OCI-LY7 (cell line): ENCODE results near the gene CST7. TPM values are rescaled to one million over a fixed set of nuclear protein-coding genes. Genes with fewer than 3 reads are reported as not detected.
A peak's percentile ranks its signal among the peaks of the same experiment; 100 is the strongest.

ENCODE experiments used
- BruUV-seq: library from RNA; stranded (reverse); fragments of 400-500 nt; replicated peaks from 2 replicates; lab custom pipeline; 2021; lab: Mats Ljungman, UMichigan
- CTCF ChIA-PET: fragments of 300-600 bp; sonication (Branson Sonifier 250); formaldehyde crosslinking; loops from one replicate; lab custom pipeline; 2022; ENCODE audit warnings: antibody characterized with exemption; ENCODE audit not compliant: unreplicated experiment; lab: Charles Lee
- POLR2A ChIA-PET: fragments of 300-600 bp; sonication (Branson Sonifier 250); formaldehyde crosslinking; loops from one replicate; lab custom pipeline; 2022; ENCODE audit warnings: antibody characterized with exemption; lab: Charles Lee
- DNase-seq: peaks from one replicate; pipeline ENCODE4 v3.0.0-alpha.2; 2015; ENCODE audit warnings: low spot score
- H2AFZ ChIP-seq: fragments of 200-600 bp; sonication (generic), shearing (Covaris generic); 2 replicates; pipeline ENCODE4 v1.6.1; 2014; ENCODE audit warnings: mild to moderate bottlenecking, antibody characterized with exemption, low read length, moderate library complexity
- H3K27ac ChIP-seq: fragments of 200-600 bp; sonication (generic); 2 replicates; pipeline ENCODE4 v1.5.1; 2014; ENCODE audit warnings: mixed run types, low read depth, mild to moderate bottlenecking, moderate library complexity, low read length, inconsistent platforms; ENCODE audit not compliant: poor library complexity, severe bottlenecking
- H3K36me3 ChIP-seq: fragments of 200-600 bp; sonication (generic); 2 replicates; pipeline ENCODE4 v1.6.1; 2014; ENCODE audit warnings: mild to moderate bottlenecking, antibody characterized with exemption, low read length, moderate library complexity, mixed read lengths; ENCODE audit not compliant: insufficient read depth
- H3K4me1 ChIP-seq: fragments of 200-600 bp; sonication (generic); 2 replicates; pipeline ENCODE4 v1.5.1; 2014; ENCODE audit warnings: mild to moderate bottlenecking, low read length; ENCODE audit not compliant: insufficient read depth, poor library complexity, severe bottlenecking
- H3K4me2 ChIP-seq: fragments of 200-600 bp; sonication (generic); 2 replicates; pipeline ENCODE4 v1.6.1; 2014; ENCODE audit warnings: mild to moderate bottlenecking, low read length
- H3K4me3 ChIP-seq: fragments of 200-600 bp; sonication (generic); 2 replicates; pipeline ENCODE4 v1.5.1; 2014; ENCODE audit warnings: mild to moderate bottlenecking, low read depth, low read length; ENCODE audit not compliant: poor library complexity, severe bottlenecking
- H3K79me2 ChIP-seq: fragments of 200-600 bp; sonication (generic); 2 replicates; pipeline ENCODE4 v1.6.1; 2016; ENCODE audit warnings: low read depth, mild to moderate bottlenecking, low read length, moderate library complexity, mixed read lengths; ENCODE audit not compliant: insufficient read depth
- H3K9me2 ChIP-seq: fragments of 200-600 bp; sonication (generic); 2 replicates; pipeline ENCODE4 v1.6.1; 2016; ENCODE audit warnings: mild to moderate bottlenecking, low read length, mixed read lengths; ENCODE audit not compliant: insufficient read depth
- H3K9me3 ChIP-seq: fragments of 200-600 bp; sonication (generic); 2 replicates; pipeline ENCODE4 v1.6.1; 2014; ENCODE audit warnings: mild to moderate bottlenecking, mixed run types, low read length, mixed read lengths
- H4K20me1 ChIP-seq: fragments of 200-600 bp; sonication (generic); 2 replicates; pipeline ENCODE4 v1.6.1; 2014; ENCODE audit warnings: mild to moderate bottlenecking, antibody characterized with exemption, low read length, moderate library complexity, mixed read lengths; ENCODE audit not compliant: insufficient read depth
- CTCF ChIP-seq: fragments of 200-600 bp; sonication (generic); conservative IDR thresholded peaks from 2 replicates; pipeline ENCODE4 v1.5.1; 2014; ENCODE audit warnings: mild to moderate bottlenecking, antibody characterized with exemption, low read length, moderate library complexity, mixed read lengths
- EZH2phosphoT487 ChIP-seq: fragments of 200-600 bp; sonication (generic); IDR thresholded peaks from 2 replicates; pipeline ENCODE4 v1.6.1; 2018; ENCODE audit warnings: low read depth, borderline replicate concordance, mild to moderate bottlenecking, mixed run types, antibody characterized with exemption, low read length, moderate library complexity, mixed read lengths
- intact Hi-C: fragments of 100-400 bp; cut with micrococcal nuclease; formaldehyde crosslinking; loops from one replicate; pipeline ENCODE4 v1.10.0; 2022; ENCODE audit not compliant: unreplicated experiment
- total RNA-seq, 2 experiments: library from RNA; depleted of rRNA in 1 of 2; stranded (reverse); fragments of >200 nt in 1 of 2; shearing (Covaris generic) in 1 of 2; gene quantifications; 2 replicates each; pipeline ENCODE4 v1.2.3, GENCODE V29; 2014 to 2022

CST7 gene
- total RNA-seq, 2 experiments from 2014 or later: not detected

GRCh38 chr20:24954151-24954550, 5.1 kb downstream of the CST7 start:
- H4K20me1 ChIP-seq: no peaks in the 10 kb centered on the region
- H3K4me1 ChIP-seq: peaks cover 9% of the 10 kb centered on the region
- no peaks in the 10 kb centered on the region for H3K9me3 ChIP-seq
- no peaks in the 10 kb centered on the region for H3K79me2 ChIP-seq
- DNase-seq: no peak
- CTCF ChIA-PET: no interaction called here
- POLR2A ChIA-PET: interaction anchor here (0.6 to 1.4 kb wide), 4 partner anchors 11 to 231 kb away, joined by 3 to 4 read pairs (median 3); no protein-coding TSS in a partner anchor
- no peak overlapping the region for H3K27ac ChIP-seq
- no peak for TF ChIP-seq CTCF
- H3K36me3 ChIP-seq: no peaks in the 10 kb centered on the region
- H3K4me2 ChIP-seq: no peak overlapping the region
- no peak overlapping the region for H2AFZ ChIP-seq
- intact Hi-C loops: no loop called here
- no TSS peak for BruUV-seq
- H3K4me3 ChIP-seq: no peak overlapping the region
- no peaks in the 10 kb centered on the region for H3K9me2 ChIP-seq

- BruUV-seq: no TSS peak
- ChIA-PET POLR2A (interaction anchor here (0.6 to 1.4 kb wide), 4 partner anchors 10 to 232 kb away, joined by 3 to 4 read pairs (median 3); no protein-coding TSS in a partner anchor), CTCF (no interaction called here)
- Histone ChIP-seq H2AFZ (no peak overlapping the region), H3K9me3 (no peaks in the 10 kb centered on the region), H3K4me3 (no peak overlapping the region), H3K9me2 (no peaks in the 10 kb centered on the region), H3K27ac (no peak overlapping the region), H3K36me3 (no peaks in the 10 kb centered on the region; the same call in 1 of the 2 replicates), H3K79me2 (no peaks in the 10 kb centered on the region), H3K4me1 (peaks cover 9% of the 10 kb centered on the region), H3K4me2 (0 out of 2 replicates have a peak overlapping the region, but pooled peaks have one; percentile 22), H4K20me1 (no peaks in the 10 kb centered on the region)
- intact Hi-C loops: no loop called here
- no peak for DNase-seq
- TF ChIP-seq EZH2phosphoT487: no peak
- no peak for TF ChIP-seq CTCF
Measured at GRCh38 chr20:24954566-24954965, 5.5 kb downstream of the CST7 start.

- Histone ChIP-seq H3K9me3 (no peaks in the 10 kb centered on the region), H3K9me2 (no peaks in the 10 kb centered on the region), H4K20me1 (no peaks in the 10 kb centered on the region), H3K27ac (no peak overlapping the region), H3K4me2 (0 out of 2 replicates have a peak overlapping the region, but pooled peaks have one; percentile 22), H3K79me2 (no peaks in the 10 kb centered on the region), H3K4me1 (peaks cover 9% of the 10 kb centered on the region), H2AFZ (no peak overlapping the region), H3K36me3 (no peaks in the 10 kb centered on the region; the same call in 1 of the 2 replicates), H3K4me3 (no peak overlapping the region)
- DNase-seq: peak; percentile 69
- no TSS peak for BruUV-seq
- ChIA-PET CTCF (no interaction called here), POLR2A (interaction anchor here (0.6 to 1.4 kb wide), 4 partner anchors 10 to 232 kb away, joined by 3 to 4 read pairs (median 3); no protein-coding TSS in a partner anchor)
- intact Hi-C loops: no loop called here
- no peak for TF ChIP-seq CTCF
- no peak for TF ChIP-seq EZH2phosphoT487
Measured at GRCh38 chr20:24955045-24955444, 6.0 kb downstream of the CST7 start.
